Lung microvascular endothelial cell (primary cell): Measurements from ENCODE around the gene GPR26. TPM values are rescaled to one million over a fixed set of nuclear protein-coding genes. Genes with fewer than 3 reads are reported as not detected.

Experiments used
- DNase-seq, 2 donors: peaks; one replicate each; pipeline versions ENCODE4 v3.0.0 to v3.0.0-alpha.2; 2010; ENCODE audit warnings: low read depth in 2 of 2
- total RNA-seq: library from RNA; depleted of rRNA; stranded (reverse); fragments of >200 nt; gene quantifications from 2 replicates; pipeline ENCODE4 v1.2.1, GENCODE V29; 2014

The GPR26 gene
- not detected in 2 replicates for total RNA-seq

DNA sequence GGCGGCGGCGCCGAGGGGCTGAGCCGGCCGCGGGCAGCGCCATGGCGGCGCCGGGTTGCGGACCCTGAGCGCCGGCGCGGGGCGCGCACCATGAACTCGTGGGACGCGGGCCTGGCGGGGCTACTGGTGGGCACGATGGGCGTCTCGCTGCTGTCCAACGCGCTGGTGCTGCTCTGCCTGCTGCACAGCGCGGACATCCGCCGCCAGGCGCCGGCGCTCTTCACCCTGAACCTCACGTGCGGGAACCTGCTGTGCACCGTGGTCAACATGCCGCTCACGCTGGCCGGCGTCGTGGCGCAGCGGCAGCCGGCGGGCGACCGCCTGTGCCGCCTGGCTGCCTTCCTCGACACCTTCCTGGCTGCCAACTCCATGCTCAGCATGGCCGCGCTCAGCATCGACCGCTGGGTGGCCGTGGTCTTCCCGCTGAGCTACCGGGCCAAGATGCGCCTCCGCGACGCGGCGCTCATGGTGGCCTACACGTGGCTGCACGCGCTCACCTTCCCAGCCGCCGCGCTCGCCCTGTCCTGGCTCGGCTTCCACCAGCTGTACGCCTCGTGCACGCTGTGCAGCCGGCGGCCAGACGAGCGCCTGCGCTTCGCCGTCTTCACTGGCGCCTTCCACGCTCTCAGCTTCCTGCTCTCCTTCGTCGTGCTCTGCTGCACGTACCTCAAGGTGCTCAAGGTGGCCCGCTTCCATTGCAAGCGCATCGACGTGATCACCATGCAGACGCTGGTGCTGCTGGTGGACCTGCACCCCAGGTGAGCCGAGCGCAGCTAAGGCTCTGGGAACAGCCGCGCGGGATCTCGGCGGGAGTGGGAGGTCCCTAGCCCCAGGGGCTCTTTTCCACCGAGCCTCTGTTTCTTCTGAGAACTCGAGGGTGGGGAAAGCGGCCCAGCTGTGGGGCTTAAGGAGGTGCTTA is at the start of gene GPR26:
GPR26 (plus strand) TSS at position 38 of the 919 bp plus-strand sequence; CDS start at position 91, 53 bp downstream.
- no peak for DNase-seq

- no peak for DNase-seq
These were observed 47.9 kb upstream of the GPR26 start for GRCh38 chr10:123618224-123618623.

DNA sequence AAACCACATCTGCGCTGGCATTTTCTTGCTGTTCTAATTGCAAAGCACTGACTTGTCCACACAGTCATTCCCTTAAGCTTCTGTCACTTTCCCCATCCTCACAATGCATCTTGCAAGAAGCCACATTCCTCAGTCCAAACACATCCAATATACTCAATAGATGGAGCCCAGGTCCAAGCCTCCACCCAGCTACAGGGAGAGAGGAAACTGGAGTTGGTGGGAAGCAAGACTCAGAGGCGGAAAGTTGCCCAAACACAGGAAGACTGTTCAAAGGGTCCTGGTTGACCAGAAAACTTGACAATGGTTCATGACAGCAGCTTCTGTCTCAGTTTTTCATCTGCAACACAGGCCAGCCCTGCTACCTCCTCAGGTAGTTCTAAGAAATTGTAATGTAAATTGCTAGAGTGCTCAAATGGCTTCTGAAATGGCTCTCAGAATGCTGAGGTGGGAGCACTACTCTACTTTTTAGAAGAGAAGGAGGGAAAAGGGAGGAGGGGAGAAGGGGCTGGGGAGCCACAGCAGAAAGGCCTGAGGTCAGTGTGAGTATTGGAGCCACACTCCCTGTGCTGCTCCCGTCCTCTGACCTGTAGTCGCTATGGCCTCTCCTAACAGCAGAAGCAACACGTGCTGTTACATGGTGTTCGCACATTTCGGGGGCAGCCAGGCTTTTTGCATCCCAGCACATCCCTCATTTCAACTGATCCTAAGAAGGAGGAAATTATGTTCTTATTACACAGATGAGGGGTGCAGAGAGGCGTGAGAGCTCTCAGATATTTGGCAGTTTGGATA is 46.9 kb upstream of the GPR26 start:
- DNase-seq, result no peak

DNA sequence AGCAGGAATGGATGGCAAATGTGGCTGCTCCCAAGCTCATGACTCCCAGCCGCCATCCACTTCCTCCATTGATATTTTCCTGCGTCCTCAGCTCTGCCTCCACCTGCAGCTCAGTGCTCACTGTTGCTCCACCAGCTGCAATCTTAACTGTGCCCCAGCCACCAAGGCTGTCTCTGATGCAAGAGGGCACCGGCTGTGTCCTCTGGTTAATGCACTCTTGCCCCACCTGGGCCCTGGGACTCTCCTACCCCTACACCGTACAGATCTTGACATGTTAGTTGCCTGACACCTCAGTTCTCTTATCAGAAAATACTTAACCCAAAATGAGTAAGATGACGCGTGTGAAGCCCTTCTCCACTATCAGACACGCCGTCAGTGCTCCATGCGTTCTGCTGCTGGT is 45.5 kb upstream of the GPR26 start:
- no peak for DNase-seq

DNA sequence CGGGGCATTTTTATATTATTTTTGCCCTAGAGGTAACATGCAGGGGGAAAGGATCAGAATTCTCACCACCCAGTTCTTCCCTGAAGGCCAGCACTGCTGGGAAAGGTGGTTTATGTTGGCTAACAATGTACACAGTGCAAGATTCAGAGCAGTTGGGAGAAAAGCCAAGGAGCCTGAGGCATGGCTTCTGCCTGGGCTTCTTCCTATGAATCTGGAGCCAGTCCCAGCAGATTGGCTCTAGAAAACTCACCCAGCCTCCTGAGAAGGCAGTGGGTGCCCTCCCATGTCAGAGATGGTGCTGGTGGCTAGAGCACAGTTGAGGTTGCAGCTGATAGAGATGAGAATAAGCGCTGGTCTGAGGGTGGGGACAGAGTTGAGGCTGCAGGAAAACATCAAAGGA is 44.7 kb upstream of the GPR26 start:
- DNase-seq, result no peak

- no peak for DNase-seq
These were observed 44.2 kb upstream of the GPR26 start for GRCh38 chr10:123621916-123622315.

DNA sequence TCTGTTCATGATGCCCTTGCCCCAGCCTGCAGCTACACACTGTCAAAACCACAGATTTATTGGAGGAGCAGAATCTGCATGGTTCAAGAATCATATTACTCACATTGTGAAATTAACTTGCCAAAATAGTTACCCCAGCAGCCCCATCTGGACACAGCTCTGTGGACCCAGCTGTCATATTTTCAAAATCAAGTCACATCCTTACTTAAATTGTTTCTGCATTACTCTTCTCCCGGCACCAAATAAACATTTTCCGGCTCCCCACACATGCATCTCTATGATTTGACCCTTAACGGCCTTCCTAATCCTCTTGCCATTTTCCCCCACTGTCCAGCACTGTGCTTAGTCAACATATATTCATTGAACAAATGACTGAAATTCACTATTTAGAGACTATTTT is 43.8 kb upstream of the GPR26 start:
- DNase-seq, result no peak

DNA sequence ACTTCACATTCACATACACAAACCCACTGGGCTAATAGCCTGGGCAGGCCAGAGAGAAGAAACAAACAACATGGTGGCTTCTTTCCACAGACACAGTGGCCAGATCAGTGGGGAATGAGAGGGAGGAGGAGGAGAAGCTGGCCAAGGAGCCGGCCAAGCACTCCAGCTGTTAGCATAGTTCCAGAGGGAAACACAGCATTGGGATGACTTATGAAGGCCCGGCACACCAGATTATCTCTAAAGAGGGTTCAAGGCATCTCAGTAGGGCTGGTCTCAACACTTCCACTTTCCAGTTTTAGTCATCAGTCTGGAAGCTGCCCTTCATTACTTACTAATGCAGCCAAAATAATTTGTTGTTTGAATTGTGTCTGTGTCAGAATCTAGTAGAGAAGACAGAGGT is 42.1 kb upstream of the GPR26 start:
- DNase-seq, result no peak

GRCh38 chr10:123633106-123633505 is 33.0 kb upstream of the GPR26 start:
- no peak for DNase-seq

- no peak for DNase-seq
These were observed 32.5 kb upstream of the GPR26 start for GRCh38 chr10:123633636-123634035.

- no peak for DNase-seq
These were observed 31.9 kb upstream of the GPR26 start for GRCh38 chr10:123634221-123634620.

DNA sequence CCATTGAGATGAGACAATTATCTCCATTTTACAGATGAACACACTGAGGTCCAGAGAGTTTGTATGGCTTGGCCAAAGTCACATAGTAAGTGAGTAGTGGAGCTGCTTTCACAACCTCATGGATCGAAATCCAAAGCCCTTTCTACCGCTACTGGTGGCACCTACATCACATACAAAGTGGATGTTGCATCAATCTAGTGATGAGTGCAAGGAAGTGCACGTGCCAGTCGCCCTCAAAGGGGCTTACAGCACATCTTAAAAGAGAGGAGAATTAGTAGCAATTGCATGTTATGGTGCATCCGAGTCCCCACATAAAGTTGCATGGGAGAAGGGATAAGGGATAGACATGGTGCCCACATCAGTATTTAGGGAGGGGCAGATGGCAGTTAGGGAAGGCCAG is 31.0 kb upstream of the GPR26 start:
- DNase-seq, result no peak

DNA sequence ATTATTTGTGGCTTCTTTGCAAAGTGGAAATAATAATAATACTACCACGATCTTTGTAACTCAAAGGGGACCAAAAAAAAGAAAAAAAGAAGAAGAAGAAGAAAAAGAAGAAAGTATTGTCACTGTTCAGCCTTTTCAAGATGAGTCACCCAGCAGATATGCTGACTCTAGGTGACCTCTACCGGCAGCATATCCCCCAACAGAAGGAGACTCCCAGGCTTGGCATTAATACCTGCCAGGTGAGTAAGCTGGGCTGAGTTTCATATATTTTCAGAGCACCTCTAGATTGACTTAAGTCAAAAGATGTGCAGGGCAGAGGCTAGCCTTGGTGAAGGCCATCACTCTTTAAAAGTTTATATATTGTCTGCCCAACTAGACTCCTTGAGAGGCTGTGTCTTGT is 30.4 kb upstream of the GPR26 start:
- no peak for DNase-seq

DNA sequence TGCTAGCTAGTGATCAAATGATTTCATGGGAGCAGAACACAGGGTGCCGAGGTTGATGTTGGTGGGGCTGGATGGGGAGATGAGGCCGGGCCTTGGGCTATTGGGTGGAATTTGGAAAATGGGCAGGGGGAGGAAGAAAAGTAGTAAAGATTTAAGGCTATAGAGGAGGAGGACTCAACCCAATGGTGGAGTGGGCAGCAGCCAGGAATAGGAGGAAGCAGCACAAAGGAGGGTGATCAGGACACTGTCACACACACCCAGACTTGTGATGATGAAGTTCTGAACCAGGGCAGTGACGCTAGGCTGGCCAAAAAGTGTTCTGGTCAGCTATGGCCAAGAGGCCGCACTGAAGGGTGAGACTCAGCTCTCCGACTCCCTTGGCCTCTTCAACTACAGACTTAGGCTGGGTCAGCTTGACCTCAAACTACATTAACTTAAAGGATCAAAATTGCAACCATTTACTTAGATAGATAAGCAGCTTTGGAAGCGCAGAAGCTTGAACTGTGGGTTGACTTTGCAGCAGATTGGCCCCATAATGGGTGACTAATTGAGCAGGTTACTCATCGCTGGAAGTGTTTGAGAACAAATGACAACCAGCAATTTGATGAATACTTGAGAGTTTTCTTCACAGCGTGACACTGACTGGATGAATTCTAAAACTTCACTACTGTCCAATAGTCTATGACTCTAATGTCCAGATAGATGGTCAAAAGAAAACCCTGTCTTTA is 29.4 kb upstream of the GPR26 start:
- DNase-seq, result no peak

- no peak for DNase-seq
These were observed 28.8 kb upstream of the GPR26 start for GRCh38 chr10:123637326-123637880.

DNA sequence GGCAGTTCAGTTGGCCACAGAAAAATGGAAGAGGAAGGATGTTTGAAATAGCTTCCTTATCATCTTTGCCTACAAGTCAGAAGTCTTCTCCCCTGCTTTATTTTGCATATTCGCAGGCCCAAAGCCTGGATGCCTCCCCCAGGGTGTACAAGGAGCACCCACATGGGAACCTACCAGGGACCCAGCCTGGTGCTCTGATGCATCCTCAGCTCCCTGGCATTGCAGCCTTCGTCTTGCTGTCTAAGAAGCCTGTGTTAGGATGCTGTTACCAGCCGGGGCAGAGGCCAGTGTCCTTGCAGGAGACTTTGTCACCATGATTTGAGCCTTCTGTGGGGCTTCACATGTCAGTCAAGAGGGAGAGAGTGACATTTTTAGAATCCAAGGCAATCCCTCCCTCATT is 27.0 kb upstream of the GPR26 start:
- no peak for DNase-seq

- no peak for DNase-seq
These were observed 26.1 kb upstream of the GPR26 start for GRCh38 chr10:123640016-123640535.

- DNase-seq, result no peak
These were observed 23.9 kb upstream of the GPR26 start for GRCh38 chr10:123642293-123642692.

DNA sequence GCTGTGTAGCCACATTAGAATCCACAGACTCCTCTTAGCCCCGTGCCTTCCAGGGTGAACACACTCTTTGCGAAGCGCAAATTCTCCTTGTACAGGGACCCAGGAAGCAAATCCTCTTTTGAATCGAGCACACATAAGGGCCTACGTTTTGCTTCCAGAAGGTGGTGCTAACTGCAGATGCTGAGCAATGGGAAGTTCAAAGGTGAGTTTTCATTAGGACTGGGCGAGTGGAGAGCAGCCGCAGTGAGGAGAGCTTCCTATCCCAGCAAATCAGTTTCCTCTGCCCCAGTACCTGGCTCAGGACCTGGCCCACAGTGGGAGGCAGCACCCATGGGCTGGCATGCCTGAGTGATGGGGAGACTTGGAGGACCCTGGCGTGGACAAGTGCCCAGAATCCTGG is 23.5 kb upstream of the GPR26 start:
- no peak for DNase-seq

- no peak for DNase-seq
These were observed 22.8 kb upstream of the GPR26 start for GRCh38 chr10:123643315-123643714.

DNA sequence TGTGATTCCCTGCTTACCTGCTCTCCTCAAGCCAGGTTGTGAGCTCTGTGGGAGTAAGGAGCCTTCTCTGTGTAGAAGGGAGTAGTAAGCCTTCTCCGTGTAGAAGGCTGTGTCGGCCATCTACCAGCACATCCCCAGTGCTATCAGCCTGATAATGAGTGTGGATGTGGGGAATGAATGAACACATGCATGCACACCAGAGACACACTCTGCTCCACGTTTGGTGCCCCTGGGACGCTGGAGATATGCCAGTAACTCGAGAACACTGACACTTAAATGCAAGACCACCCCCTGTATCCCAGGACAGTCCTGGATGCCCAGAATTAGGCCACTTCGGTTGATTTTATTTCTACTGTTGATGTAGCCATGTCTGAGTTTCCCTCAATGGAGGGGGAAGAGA is 21.1 kb upstream of the GPR26 start:
- DNase-seq, result no peak
